Endothelial cell of umbilical vein (primary cell): ENCODE measurements around the gene FUT7.

ENCODE experiments used
- EZH2 ChIP-seq: IDR thresholded peaks from 2 replicates; pipeline ENCODE4 v1.6.1; 2012; ENCODE audit warnings: borderline replicate concordance, low read depth, mild to moderate bottlenecking, moderate library complexity, low read length, inconsistent platforms; ENCODE audit not compliant: severe bottlenecking
- FOS ChIP-seq: IDR thresholded peaks from 2 replicates; pipeline ENCODE4 v1.6.1; 2011; ENCODE audit warnings: mild to moderate bottlenecking, low read length, moderate library complexity, borderline replicate concordance; ENCODE audit not compliant: insufficient read depth
- GATA2 ChIP-seq: IDR thresholded peaks from 2 replicates; pipeline ENCODE4 v1.7.0; 2011; ENCODE audit warnings: low read depth, mild to moderate bottlenecking, moderate library complexity, mixed read lengths, low read length; ENCODE audit not compliant: insufficient read length, insufficient read depth
- JUN ChIP-seq: IDR thresholded peaks from 2 replicates; pipeline ENCODE4 v1.6.1; 2011; ENCODE audit warnings: borderline replicate concordance, low read depth; ENCODE audit not compliant: insufficient read length, insufficient read depth
- MYC ChIP-seq: IDR thresholded peaks from one replicate; pipeline ENCODE4 v1.6.1; 2011; ENCODE audit warnings: mild to moderate bottlenecking, low read depth, low read length
- POLR2A ChIP-seq: IDR thresholded peaks from 2 replicates; pipeline ENCODE4 v1.6.1; 2012; ENCODE audit warnings: low read depth, mild to moderate bottlenecking, control low read depth, low read length
- POLR2AphosphoS5 ChIP-seq: IDR thresholded peaks from 2 replicates; pipeline ENCODE4 v1.6.1; 2012; ENCODE audit warnings: low read depth, mild to moderate bottlenecking, control low read depth, low read length, moderate library complexity; ENCODE audit not compliant: insufficient read depth
- TF ChIP-seq, protein P1 (sequence below), 2 donors: IDR thresholded peaks; 1 replicate in 1 of 2; 2 replicates in 1 of 2; pipeline ENCODE4 v1.5.1; 2011; ENCODE audit warnings: low read length in 2 of 2, mild to moderate bottlenecking in 2 of 2, moderate library complexity in 2 of 2, control low read depth in 1 of 2, inconsistent platforms in 1 of 2, low read depth in 1 of 2; ENCODE audit not compliant: insufficient read depth in 1 of 2; ENCODE audit errors: extremely low read depth in 1 of 2
- TF ChIP-seq, protein P2 (sequence below): IDR thresholded peaks from 2 replicates; pipeline ENCODE4 v1.6.1; 2011; ENCODE audit not compliant: insufficient read depth, insufficient read length

- TF ChIP-seq, protein P1, sequence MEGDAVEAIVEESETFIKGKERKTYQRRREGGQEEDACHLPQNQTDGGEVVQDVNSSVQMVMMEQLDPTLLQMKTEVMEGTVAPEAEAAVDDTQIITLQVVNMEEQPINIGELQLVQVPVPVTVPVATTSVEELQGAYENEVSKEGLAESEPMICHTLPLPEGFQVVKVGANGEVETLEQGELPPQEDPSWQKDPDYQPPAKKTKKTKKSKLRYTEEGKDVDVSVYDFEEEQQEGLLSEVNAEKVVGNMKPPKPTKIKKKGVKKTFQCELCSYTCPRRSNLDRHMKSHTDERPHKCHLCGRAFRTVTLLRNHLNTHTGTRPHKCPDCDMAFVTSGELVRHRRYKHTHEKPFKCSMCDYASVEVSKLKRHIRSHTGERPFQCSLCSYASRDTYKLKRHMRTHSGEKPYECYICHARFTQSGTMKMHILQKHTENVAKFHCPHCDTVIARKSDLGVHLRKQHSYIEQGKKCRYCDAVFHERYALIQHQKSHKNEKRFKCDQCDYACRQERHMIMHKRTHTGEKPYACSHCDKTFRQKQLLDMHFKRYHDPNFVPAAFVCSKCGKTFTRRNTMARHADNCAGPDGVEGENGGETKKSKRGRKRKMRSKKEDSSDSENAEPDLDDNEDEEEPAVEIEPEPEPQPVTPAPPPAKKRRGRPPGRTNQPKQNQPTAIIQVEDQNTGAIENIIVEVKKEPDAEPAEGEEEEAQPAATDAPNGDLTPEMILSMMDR (IDR thresholded peaks at IDR 0.05; ENCODE audit: extremely low read depth in 1 of 2, insufficient read depth in 1 of 2, low read depth in 1 of 2, low read length in 2 of 2) = no peak
- TF ChIP-seq EZH2 (no peak), POLR2A (no peak), POLR2AphosphoS5 (no peak), JUN (no peak), FOS (no peak), MYC (no peak), GATA2 (no peak)
- TF ChIP-seq, protein P2, sequence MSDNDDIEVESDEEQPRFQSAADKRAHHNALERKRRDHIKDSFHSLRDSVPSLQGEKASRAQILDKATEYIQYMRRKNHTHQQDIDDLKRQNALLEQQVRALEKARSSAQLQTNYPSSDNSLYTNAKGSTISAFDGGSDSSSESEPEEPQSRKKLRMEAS = no peak
Measured at GRCh38 chr9:136994180-136994887, 37.6 kb downstream of the FUT7 start.
